Activated CD4-positive, alpha-beta T cell treated with anti-CD3 and anti-CD28 coated beads for 4 hours (primary cell): Measurements from ENCODE around the gene DEDD.

Experiments used
- DNase-seq, 2 donors: peaks; one replicate each; pipeline ENCODE4 v3.0.0-alpha.2; 2020

Gene DEDD, protein sequence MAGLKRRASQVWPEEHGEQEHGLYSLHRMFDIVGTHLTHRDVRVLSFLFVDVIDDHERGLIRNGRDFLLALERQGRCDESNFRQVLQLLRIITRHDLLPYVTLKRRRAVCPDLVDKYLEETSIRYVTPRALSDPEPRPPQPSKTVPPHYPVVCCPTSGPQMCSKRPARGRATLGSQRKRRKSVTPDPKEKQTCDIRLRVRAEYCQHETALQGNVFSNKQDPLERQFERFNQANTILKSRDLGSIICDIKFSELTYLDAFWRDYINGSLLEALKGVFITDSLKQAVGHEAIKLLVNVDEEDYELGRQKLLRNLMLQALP

GRCh38 chr1:161132410-161133219 lies at the start of gene DEDD:
DEDD (minus strand) TSS chr1:161132667; CDS start chr1:161124462, 8,205 bp downstream.
- DNase-seq: peak; percentile 89 to 92

- DNase-seq: peak; percentile 57 to 63
Measured at GRCh38 chr1:161182214-161182613, 49.7 kb upstream of the DEDD start.

- DNase-seq: no peak
Measured at GRCh38 chr1:161180639-161181038, 48.2 kb upstream of the DEDD start.

DNA sequence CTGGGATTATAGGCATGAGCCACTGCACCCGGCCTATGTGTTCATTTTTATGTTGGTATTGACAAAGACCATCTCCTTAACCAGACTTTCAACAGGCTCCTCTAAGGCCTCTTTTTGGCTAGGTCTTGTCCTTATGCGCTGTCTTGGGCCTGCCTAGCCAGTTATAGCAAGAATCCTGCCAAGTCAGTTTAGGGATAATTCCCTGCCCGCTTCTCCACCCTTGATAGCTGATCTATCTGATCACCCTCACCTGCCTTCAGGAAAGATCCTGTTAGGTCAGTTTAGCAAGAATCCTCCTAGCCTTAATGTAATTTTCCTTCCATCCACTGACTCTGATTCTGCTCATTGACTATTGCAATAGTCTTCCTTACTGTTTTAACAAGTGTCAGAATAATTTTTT lies 47.2 kb upstream of the DEDD start:
- no peak for DNase-seq

- no peak for DNase-seq
Measured at GRCh38 chr1:161177936-161178244, 45.4 kb upstream of the DEDD start.

DNA sequence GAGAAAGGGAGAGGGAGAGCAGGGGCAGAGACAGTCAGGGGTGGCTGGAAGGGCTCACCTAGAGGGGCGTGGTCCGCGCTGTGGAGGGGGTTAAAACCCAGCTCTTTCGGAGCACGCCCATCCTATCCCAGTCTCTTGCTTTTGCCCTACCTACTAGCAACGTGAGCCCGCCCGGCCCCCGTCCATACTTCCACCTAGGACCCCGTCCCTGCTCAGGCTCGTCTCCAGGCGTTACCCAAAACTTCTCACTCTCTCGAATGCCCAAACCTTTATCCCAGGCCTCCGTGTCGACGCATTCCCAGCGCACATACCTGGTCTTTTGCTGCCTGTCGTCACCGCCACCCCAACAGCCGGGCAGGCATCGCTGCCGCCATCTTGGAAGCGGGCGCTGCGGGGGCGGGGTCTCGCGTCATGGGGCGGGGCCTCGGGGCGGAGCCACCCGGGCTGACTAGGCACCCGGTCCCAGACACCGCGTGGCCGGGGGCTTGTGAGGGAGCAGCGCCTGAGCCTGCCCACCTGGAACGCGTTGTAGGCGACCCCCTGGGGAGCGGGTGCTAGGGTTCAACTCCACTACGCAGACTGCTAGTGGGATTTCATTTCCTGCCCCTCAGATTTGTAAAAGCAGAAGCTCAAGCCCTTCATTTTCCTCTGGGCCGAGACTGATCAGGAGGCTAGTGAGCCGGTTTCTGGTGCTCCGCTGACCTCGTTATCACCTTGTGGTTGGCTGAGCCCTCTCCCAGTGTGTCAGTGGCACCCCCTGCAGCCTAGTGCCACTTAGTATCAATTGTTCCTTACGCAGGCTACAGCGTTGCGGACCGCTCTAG lies 44.9 kb upstream of the DEDD start, which contains the start of gene B4GALT3:
TSS of gene B4GALT3 (minus strand) at position 396 of the 824 bp plus-strand sequence. CDS start 1,447 bp downstream, outside the sequence.
- DNase-seq: peak; percentile 91 to 97

- DNase-seq: no peak
Measured at GRCh38 chr1:161176468-161177111, 44.1 kb upstream of the DEDD start.

GRCh38 chr1:161175771-161176453 lies 43.4 kb upstream of the DEDD start:
- no peak for DNase-seq

DNA sequence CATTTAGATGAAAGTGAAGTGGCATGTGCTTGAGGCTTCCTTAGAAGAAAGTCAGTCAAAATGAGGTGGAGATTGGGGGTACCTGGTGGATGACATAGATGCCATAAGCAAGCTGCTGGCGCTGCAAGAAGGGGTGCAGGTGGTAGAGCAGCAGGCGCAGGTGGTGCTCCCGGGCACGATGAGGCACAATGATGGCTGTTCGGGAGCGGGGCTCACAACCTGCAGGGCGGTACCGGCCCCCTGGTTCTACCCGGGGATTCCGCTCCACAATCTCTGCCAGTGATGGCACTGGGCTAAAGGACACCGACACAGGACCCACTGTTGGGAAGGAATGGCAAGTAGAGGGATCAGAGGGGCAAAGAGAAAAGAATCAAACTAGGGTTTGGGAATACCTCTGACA lies 42.4 kb upstream of the DEDD start:
- no peak for DNase-seq

GRCh38 chr1:161173711-161174110 lies 41.2 kb upstream of the DEDD start:
- no peak for DNase-seq

DNA sequence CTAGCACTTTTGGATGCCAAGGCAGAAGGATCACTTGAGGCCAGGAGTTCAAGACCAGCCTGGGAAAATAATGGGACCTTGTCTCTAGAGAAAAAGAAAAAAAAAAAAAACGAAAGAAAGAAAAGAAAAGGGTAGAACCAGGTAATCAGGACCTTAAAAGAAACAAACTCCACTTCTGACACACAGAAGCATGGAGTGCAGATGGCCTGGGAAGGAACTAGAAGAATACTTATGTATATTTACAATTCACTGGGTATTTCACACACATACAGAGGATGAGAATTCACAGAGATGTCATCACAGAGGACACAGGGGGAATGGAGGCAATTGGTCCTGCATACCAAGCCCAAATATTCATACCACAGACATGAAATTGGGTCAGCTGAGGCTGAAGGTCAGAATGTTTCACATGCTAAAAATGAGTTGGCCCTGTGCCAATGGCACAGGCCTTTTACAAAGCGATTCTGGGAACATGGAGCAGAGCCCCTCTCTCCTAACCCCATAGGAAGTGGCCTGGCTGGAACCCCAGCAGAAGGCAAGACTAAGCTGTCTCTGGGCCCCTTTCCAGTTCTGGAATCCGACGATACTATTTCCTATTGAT lies 40.4 kb upstream of the DEDD start:
- no peak for DNase-seq

- no peak for DNase-seq
Measured at GRCh38 chr1:161172349-161172748, 39.9 kb upstream of the DEDD start.

GRCh38 chr1:161171696-161172095 lies 39.2 kb upstream of the DEDD start:
- no peak for DNase-seq

GRCh38 chr1:161171191-161171590 lies 38.7 kb upstream of the DEDD start:
- DNase-seq: no peak

DNA sequence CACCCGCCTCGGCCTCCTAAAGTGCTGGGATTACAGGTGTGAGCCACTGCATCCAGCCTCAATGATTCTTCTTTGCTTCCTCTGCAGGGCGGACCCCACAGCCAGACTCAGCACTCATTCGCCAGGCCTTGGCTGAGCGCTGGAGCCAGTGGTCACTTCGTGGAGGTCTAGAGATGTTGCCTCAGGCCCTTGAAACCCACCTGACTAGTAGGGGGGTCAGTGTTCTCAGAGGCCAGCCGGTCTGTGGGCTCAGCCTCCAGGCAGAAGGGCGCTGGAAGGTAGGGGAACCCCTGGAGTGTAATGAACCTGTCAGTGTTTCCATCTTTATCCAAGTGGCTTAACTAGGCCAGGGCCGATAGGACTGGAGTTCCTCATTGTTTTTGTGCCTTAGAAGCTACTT lies 36.4 kb upstream of the DEDD start:
- DNase-seq: no peak

GRCh38 chr1:161166669-161167548 lies 34.4 kb upstream of the DEDD start:
- DNase-seq: no peak

DNA sequence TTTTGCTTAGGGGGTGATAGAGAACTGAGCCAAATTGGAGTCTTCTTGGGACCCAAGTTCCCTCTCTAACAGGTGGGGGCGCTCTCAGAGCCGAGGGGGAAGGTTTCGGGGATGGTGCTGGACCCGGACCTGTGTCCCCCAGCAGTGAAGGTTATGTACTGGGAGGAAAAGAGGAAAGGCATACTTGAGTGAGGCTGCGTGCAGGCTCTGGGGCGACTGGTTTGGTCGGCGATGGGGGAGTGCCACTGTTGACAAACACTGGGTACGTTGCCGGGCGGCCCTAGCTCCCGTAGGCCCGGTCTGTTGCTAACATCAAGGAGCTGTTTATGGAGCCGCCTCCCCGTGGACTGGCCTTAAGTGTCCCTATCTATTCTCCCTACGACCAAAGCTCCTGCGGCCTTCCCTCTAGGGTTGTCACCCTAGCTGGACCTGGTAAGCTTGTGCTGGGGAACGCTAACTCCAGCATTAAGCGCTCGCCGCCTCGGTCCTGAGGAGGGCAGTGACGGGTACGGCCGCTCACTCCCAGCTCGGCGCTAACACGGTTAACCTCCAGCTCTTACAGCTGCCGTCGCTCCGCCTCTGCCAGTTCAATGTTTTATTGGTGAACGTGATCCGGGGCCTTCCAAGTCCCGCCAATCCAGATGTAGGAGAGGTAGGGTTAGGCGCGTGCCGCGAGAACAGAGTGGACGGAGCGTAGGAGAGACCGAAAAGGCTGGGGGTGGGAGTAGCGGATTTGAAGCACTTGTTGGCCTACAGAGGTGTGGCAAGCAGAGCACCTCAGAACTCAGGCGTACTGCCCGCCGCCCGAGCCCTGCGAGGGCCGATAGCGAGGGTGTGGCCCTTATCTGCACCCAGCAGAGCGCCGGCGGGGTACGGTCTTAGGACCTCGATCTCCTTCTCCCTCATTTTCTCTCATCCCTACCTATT lies 33.5 kb upstream of the DEDD start, which contains the start of gene PPOX:
TSS of gene PPOX (plus strand) at position 685 of the 927 bp plus-strand sequence. CDS start 422 bp downstream, outside the sequence.
- peak; percentile 85 to 89 for DNase-seq

DNA sequence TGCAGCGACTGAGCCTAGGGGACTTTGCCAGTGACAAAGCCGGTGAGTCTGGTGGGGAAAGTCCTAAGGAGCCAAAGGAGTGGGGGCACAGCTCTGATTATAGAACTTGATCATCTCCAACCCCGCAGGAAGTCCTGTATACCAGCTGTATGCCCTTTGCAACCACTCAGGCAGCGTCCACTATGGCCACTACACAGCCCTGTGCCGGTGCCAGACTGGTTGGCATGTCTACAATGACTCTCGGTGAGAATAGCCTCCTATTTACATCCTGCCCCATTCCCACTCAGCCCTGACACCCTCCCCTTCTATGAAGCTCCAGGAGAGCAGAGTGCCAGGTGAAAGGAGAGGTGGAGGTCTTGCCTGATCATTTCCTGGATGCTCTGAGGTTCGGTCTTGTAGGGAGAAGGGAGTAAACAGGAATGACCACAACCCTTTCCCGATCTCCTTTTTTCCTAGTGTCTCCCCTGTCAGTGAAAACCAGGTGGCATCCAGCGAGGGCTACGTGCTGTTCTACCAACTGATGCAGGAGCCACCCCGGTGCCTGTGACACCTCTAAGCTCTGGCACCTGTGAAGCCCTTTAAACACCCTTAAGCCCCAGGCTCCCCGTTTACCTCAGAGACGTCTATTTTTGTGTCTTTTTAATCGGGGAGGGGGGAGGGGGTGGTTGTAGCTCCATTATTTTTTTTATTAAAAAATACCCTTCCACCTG lies 32.6 kb upstream of the DEDD start:
- no peak for DNase-seq

GRCh38 chr1:161163793-161164192 lies 31.3 kb upstream of the DEDD start:
- no peak for DNase-seq
